ENCODE measurements around the gene SLC12A8.

Gene SLC12A8

DNA sequence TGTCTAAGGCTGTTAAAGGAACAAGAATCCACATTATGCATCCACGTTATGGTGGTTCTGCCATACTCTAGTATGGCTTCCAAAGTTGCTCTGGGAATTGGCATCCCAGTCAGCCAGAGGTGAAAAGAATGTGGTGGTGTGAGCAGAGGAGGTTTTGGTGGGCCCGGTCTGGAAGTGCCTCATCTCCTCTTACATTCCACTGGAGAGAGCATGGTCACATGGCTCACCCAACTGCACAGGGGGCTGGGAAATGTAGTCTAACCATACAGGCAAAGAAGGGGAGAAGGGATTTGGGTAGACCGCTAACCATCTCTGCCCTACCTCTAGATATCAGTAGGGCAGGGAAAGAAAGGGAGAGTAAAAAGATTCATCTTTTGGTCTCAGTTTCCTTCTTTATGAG, 153.6 kb downstream of the SLC12A8 start:
- peaks cover 22% of the 10 kb centered on the region for H3K27me3 ChIP-seq (ENCODE audit: insufficient read depth, low read length, poor library complexity, severe bottlenecking)
- no peak overlapping the region for H2AFZ ChIP-seq (ENCODE audit: low read length)
- no peak overlapping the region for H3K4me2 ChIP-seq (ENCODE audit: low read depth, low read length, poor library complexity, severe bottlenecking)
- H3K36me3 ChIP-seq (ENCODE audit: insufficient read depth, low read length), result no peaks in the 10 kb centered on the region
- no peaks in the 10 kb centered on the region for H3K9me3 ChIP-seq (ENCODE audit: insufficient read depth, low read depth, low read length)
- peaks cover 8% of the 10 kb centered on the region; the same call in 1 of the 2 replicates for H3K79me2 ChIP-seq (ENCODE audit: insufficient read depth, low read length)
- TF ChIP-seq, protein P1, sequence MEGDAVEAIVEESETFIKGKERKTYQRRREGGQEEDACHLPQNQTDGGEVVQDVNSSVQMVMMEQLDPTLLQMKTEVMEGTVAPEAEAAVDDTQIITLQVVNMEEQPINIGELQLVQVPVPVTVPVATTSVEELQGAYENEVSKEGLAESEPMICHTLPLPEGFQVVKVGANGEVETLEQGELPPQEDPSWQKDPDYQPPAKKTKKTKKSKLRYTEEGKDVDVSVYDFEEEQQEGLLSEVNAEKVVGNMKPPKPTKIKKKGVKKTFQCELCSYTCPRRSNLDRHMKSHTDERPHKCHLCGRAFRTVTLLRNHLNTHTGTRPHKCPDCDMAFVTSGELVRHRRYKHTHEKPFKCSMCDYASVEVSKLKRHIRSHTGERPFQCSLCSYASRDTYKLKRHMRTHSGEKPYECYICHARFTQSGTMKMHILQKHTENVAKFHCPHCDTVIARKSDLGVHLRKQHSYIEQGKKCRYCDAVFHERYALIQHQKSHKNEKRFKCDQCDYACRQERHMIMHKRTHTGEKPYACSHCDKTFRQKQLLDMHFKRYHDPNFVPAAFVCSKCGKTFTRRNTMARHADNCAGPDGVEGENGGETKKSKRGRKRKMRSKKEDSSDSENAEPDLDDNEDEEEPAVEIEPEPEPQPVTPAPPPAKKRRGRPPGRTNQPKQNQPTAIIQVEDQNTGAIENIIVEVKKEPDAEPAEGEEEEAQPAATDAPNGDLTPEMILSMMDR (conservative IDR thresholded peaks at IDR 0.05; ENCODE audit: low read length), result no peak
- TF ChIP-seq EZH2phosphoT487 (IDR thresholded peaks at IDR 0.05; ENCODE audit: borderline replicate concordance), result no peak
- H3K9ac ChIP-seq (ENCODE audit: low read depth, low read length, poor library complexity, severe bottlenecking), result no peak overlapping the region
- no peaks in the 10 kb centered on the region for H3K9me2 ChIP-seq (replicated peaks; ENCODE audit: low read depth, low read length)
- H3K4me3 ChIP-seq (ENCODE audit: low read length, poor library complexity, severe bottlenecking), result no peak overlapping the region
- no peaks in the 10 kb centered on the region for H3F3A ChIP-seq (ENCODE audit: low read depth)
- no peaks in the 10 kb centered on the region for H4K20me1 ChIP-seq (ENCODE audit: insufficient read depth, low read length, poor library complexity, severe bottlenecking)
- peaks cover 5% of the 10 kb centered on the region for H3K4me1 ChIP-seq (ENCODE audit: insufficient read depth, low read length, poor library complexity, severe bottlenecking)

DNA sequence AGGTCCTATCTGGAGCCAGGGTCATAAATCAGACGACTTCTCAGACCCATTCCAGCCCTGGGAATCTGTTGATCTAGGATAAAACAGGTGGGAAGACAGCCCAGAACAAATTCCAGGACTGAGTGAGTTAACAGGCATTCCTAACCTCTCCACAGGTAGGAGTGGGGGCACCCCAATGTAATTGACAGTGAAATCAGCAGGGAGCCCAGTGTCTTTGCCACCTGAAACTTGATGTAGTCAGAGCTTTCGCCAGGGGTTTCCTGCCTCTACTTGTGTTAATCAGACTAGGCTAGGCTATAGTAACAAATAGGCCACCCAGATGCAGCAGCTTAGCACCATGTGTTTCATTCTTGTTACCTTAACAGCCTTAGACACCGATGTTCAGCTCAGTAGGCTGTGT, 154.0 kb downstream of the SLC12A8 start:
- Histone ChIP-seq H3K9ac (ENCODE audit: low read depth, low read length, poor library complexity, severe bottlenecking) (no peak overlapping the region), H3F3A (ENCODE audit: low read depth) (no peaks in the 10 kb centered on the region), H3K79me2 (ENCODE audit: insufficient read depth, low read length) (peaks cover 12% of the 10 kb centered on the region; the same call in 1 of the 2 replicates), H3K4me3 (ENCODE audit: low read length, poor library complexity, severe bottlenecking) (no peak overlapping the region), H3K9me3 (ENCODE audit: insufficient read depth, low read depth, low read length) (no peaks in the 10 kb centered on the region), H3K4me1 (ENCODE audit: insufficient read depth, low read length, poor library complexity, severe bottlenecking) (peaks cover 9% of the 10 kb centered on the region), H3K9me2 (replicated peaks; ENCODE audit: low read depth, low read length) (no peaks in the 10 kb centered on the region), H4K20me1 (ENCODE audit: insufficient read depth, low read length, poor library complexity, severe bottlenecking) (no peaks in the 10 kb centered on the region), H3K4me2 (ENCODE audit: low read depth, low read length, poor library complexity, severe bottlenecking) (no peak overlapping the region), H3K27me3 (ENCODE audit: insufficient read depth, low read length, poor library complexity, severe bottlenecking) (peaks cover 19% of the 10 kb centered on the region), H3K36me3 (ENCODE audit: insufficient read depth, low read length) (no peaks in the 10 kb centered on the region), H2AFZ (ENCODE audit: low read length) (no peak overlapping the region)
- TF ChIP-seq, protein P1 (conservative IDR thresholded peaks at IDR 0.05; ENCODE audit: low read length), result no peak
- TF ChIP-seq EZH2phosphoT487 (IDR thresholded peaks at IDR 0.05; ENCODE audit: borderline replicate concordance), result no peak

DNA sequence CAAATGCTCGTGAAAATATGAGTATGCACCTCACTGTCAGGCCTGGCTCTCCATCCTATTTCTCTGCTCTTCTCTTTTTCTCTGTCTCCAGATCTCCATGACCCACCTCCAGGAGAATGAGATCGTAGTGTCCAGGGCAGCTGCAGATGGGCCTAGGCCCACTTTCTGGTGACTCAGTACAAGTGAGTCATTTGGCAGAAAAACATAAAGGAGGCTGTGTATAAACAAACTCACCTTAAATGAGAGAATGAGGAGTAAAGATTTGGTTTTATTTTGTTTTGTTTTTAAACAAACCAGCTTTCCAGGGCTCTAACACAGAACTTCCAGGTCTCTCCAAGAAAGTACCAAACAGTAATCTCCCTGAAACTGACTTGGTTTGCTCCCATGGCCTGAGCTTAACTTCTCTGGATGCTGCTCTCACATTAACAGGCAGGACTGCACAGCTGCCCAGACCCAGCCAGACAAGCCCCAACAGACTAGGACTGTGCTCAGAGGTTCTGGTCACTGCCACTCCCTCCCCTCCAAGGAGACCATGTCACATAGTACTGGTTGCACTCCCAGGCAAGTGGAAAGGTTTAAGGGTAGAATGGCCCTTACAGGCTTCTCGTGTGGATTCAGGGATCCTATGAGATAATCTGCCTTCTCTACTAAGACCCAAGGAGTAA, 155.2 kb downstream of the SLC12A8 start:
- Histone ChIP-seq H3K4me2 (ENCODE audit: low read depth, low read length, poor library complexity, severe bottlenecking) (no peak overlapping the region), H3K9me3 (ENCODE audit: insufficient read depth, low read depth, low read length) (no peaks in the 10 kb centered on the region), H3K4me1 (ENCODE audit: insufficient read depth, low read length, poor library complexity, severe bottlenecking) (peaks cover 21% of the 10 kb centered on the region), H4K20me1 (ENCODE audit: insufficient read depth, low read length, poor library complexity, severe bottlenecking) (peaks cover 5% of the 10 kb centered on the region), H3K9me2 (replicated peaks; ENCODE audit: low read depth, low read length) (no peaks in the 10 kb centered on the region), H3K36me3 (ENCODE audit: insufficient read depth, low read length) (no peaks in the 10 kb centered on the region), H3K79me2 (ENCODE audit: insufficient read depth, low read length) (peaks cover 15% of the 10 kb centered on the region; the same call in 1 of the 2 replicates), H3K4me3 (ENCODE audit: low read length, poor library complexity, severe bottlenecking) (no peak overlapping the region), H3K9ac (ENCODE audit: low read depth, low read length, poor library complexity, severe bottlenecking) (no peak overlapping the region), H3F3A (ENCODE audit: low read depth) (peaks cover 7% of the 10 kb centered on the region), H2AFZ (ENCODE audit: low read length) (no peak overlapping the region), H3K27me3 (ENCODE audit: insufficient read depth, low read length, poor library complexity, severe bottlenecking) (peaks cover 12% of the 10 kb centered on the region)
- no peak for TF ChIP-seq EZH2phosphoT487 (IDR thresholded peaks at IDR 0.05; ENCODE audit: borderline replicate concordance)
- TF ChIP-seq, protein P1 (conservative IDR thresholded peaks at IDR 0.05; ENCODE audit: low read length), result no peak

Measured in Loucy (cell line).